GM19455 (cell line): Measurements from ENCODE around the gene ITGAX.
"Not testable (repeated sequence)": the region's sequence is repeated elsewhere in the genome, so short reads cannot be mapped to it uniquely, and the experiment has no call there.

Experiments
- ATAC-seq: cut with Tn5 transposase; IDR thresholded peaks from one replicate; pipeline ENCODE4 v1.9.1; 2021; ENCODE audit not compliant: unreplicated experiment

The ITGAX gene

DNA sequence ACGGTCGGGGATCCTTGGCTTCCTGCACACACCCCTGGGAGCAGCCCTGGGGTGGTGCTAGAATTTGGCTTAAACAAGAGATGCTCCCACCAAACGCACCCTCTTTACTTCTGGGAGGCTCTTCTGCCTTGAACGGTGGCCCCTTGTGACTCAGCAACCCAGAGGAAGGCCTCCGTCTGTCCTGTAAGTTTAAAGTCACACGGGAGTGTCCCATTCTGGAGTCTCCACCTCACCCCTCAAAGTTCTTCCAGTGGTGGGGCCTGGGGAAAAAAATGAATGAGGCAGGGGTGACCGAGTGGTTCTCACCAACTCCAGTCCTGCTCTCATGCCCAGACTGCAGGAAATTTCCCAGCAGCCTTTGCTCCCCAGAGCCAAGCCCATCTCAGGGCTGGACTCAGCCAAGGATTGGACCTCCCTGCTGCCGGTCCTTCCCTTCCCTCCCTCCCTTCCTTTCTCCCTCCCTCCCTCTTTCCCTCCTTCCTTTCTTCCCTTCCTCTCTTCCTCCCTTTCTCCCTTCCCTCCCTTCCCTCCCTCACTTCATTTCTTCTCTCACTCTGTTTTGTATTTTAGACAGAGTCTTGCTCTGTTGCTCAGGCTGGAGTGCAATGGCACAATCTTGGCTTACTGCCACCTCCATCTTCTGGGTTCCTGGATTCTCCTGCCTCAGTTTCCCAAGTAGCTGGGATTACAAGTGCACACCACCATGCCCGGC lies 49.5 kb downstream of the ITGAX start:
- ATAC-seq = no peak

DNA sequence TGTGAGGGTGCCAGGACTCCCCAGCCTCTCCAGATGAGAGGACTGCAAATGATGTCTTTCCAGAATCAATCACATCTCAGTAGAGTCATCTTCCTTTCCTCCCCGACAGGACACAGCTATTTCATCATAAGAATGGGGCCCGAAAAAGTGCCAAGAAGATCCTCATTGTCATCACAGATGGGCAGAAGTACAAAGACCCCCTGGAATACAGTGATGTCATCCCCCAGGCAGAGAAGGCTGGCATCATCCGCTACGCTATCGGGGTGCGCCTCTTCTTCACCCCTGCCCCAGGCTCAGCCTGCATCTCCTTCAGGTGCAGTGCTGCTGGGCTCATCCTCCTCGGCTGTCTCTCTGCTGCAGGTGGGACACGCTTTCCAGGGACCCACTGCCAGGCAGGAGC lies 52.4 kb downstream of the ITGAX start:
- ATAC-seq = no peak

DNA sequence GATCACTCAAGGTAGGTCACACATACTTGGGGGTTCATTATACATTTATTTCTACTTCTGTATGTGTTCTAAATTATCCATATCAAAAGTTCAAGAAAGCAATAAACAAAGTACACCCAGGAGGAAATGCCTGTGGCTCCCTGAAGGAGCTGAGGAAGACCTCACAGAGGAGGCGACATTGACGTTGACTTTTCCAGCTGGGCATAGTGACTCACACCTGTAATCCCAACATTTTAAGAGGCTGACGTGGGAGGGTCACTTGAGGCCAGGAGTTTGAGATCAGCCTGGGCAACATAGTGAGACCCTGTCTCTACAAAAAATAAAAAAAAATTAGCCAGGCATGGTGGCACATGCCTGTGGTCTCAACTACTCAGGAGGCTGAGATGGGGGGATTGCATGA lies 54.5 kb downstream of the ITGAX start:
- ATAC-seq = no peak

DNA sequence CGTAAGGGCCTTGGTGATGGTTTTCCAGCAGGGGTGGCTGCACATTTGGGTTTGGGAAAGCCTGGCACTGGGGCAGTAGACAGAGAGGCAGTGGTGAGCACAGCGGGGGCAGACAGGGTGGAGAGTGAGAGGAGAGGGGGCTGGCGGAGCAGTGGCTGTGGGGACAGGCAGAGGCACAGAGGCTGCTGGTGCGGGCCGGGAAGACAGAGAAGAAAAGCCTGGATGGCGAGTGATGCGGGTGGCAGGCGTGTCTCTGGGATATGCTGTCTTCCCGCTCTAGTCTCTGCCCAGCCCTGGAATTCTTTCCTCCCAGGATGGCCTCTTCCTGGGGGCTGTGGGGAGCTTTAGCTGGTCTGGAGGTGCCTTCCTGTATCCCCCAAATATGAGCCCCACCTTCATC lies 55.1 kb downstream of the ITGAX start:
- ATAC-seq = no peak

DNA sequence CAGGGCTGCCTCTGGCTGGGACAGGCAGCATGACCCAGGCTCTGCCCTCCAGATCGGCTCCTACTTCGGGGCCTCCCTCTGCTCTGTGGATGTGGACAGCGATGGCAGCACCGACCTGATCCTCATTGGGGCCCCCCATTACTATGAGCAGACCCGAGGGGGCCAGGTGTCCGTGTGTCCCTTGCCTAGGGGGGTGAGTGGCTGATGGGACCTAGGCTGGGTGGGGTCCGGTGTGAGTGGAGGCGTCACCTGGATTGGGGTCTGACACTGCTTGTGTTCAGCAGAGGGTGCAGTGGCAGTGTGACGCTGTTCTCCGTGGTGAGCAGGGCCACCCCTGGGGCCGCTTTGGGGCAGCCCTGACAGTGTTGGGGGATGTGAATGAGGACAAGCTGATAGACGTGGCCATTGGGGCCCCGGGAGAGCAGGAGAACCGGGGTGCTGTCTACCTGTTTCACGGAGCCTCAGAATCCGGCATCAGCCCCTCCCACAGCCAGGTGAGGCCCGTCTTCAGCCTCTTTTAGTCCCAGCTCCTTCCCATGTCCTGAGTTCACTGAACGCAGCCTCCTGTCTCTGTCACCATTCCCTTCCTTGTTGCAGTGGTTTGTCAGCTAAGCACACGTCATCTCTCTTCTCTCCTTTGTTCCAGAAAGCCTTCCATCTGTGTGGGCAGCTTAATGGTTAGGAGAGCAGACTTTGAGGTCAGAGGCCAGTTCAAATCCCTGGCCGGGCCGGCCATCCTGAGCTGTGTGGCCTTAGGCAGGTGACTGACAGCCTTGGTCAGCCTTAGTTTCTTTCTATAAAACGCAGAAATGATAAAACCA lies 56.3 kb downstream of the ITGAX start:
- no peak for ATAC-seq

GRCh38 chr16:31412750-31413149 lies 57.8 kb downstream of the ITGAX start:
- ATAC-seq = no peak

- no peak for ATAC-seq
Observed at GRCh38 chr16:31413381-31413780, 58.4 kb downstream of the ITGAX start.

- ATAC-seq = no peak
Observed at GRCh38 chr16:31413943-31414342, 59.0 kb downstream of the ITGAX start.

DNA sequence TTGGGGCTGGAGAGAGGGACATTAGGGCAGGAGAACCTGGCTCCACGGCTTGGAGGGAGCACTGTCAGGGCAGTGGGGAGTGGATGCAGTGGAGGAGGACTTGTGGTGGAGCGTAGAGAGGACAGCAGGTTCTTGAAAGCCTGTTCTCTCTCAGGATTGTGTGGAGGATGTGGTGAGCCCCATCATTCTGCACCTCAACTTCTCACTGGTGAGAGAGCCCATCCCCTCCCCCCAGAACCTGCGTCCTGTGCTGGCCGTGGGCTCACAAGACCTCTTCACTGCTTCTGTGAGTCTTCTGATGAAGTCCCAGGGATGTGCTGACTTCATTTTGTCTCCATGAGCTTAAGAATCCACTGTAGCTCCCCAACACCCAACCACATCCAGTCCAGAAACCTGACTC lies 59.7 kb downstream of the ITGAX start:
- ATAC-seq = no peak

DNA sequence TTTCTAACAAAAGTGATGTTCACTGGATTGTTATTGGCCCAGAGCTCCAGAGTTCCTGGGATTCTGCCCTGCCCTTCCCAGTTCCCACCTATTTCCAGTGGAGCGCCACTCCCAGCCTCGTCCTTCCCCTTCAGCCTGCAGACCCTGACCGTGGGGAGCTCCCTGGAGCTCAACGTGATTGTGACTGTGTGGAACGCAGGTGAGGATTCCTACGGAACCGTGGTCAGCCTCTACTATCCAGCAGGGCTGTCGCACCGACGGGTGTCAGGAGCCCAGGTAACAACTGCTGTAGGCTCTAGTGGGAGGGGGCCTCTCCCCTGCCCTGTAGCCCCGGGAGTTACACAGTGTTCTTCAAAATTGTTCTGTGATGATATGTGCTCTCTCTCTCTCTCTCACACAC lies 61.4 kb downstream of the ITGAX start:
- ATAC-seq = no peak

DNA sequence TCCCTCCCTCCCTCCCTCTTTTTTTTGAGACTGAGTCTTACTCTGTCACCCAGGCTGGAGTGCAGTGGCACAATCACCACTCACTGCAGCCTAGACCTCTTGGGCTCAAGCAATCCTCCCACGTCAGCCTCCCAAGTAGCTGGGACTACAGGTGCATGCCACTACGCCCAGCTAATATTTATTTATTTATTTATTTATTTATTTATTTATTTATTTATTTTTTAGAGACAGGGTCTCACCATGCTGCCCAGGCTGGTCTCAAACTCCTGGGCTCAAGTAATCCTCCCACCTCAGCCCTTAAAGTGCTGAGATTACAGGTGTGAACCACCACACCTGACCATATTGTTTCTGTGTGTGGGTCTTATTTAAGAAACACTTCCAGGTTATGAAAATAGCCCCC lies 62.1 kb downstream of the ITGAX start:
- ATAC-seq = not testable (repeated sequence)

DNA sequence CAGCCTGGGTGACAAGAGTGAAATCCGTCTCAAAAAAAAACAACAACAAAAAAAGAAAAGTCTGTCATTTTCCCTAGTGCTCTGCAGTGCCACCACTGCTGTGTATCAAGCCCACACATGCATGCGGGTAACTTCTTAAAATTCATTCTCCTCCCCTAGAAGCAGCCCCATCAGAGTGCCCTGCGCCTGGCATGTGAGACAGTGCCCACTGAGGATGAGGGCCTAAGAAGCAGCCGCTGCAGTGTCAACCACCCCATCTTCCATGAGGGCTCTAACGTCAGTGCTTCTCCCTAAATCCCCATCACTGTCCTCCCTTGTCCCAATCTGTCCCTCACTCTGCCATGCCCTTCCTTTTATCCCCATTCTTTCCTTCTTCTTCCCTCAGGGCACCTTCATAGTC lies 62.9 kb downstream of the ITGAX start:
- no peak for ATAC-seq

GRCh38 chr16:31420037-31420436 lies 65.1 kb downstream of the ITGAX start:
- ATAC-seq = no peak

DNA sequence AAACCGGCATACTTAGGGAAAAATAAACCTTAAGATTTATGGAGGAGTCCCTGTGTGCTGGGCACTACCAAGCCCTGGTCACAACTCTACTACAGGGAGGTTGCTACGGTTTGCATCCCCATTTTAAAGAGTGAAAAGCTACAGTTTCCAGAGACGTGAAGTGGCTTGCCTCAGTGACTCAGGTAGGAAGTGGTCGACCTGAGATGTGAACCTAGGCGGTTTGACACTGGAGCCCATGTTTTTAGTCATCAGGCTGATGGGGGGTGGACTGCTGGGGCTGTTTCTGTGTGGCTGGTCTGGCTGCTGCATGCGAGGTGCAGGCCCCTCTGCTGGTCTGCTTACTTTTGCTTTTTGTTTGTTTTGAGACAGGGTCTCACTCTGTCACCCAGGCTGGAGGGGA lies 66.6 kb downstream of the ITGAX start:
- ATAC-seq = no peak

DNA sequence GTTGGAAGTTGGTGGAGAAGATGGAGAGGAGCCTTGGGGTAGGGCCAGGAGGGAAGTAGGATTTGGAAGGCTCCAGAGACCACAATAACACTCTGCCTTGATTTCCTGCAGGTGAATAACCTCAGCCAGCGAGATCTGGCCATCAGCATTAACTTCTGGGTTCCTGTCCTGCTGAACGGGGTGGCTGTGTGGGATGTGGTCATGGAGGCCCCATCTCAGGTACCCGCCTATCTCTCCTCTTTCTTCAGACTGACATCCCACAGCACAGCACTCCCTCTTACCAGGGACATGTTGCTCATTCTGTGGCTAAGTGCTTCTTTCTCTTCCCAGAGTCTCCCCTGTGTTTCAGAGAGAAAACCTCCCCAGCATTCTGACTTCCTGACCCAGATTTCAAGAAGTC lies 68.3 kb downstream of the ITGAX start:
- no peak for ATAC-seq

GRCh38 chr16:31423801-31424200 lies 68.8 kb downstream of the ITGAX start:
- no peak for ATAC-seq

DNA sequence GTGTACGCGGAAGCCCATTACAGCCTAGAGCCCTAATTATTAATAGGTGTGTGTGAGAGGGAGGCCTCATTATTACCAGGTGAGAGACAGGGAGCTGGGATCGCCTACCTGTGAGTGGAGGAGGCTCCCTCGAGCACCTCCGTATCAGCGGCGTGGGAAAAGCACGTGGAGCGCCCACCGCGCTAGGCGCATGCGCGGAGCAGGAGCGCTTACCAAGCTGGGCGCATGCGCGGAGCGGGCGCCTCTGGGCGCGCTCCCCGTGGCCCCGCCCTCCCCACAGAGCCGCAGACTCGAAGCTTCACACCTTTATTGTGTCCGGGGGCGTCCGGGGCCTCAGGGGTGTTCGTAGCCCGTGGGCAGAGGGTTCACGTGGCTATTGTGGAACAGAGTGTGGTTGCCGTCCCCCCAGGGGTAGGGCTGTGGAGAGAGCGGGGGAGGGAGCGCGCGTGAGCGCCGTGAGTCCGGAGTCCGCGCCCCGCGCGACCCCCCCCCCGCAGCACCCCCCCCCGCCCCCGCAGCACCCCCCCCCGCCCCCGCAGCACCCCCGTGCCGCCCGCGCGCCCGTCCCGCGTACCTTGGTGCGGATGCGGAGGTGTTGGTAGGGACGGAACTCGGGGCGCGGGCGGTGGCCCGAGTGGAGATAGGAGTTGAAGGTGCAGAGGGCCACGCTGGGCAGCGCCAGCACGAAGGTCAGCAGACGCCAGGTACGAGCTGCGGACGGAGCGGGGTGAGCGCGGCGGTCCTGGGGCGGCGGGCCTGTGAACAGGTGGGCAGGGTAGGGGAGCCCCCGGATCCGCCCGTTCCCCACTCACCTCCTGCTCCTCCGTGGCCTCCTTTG lies 72.7 kb downstream of the ITGAX start:
- ATAC-seq = no peak

GRCh38 chr16:31428279-31428597 lies 73.3 kb downstream of the ITGAX start, which contains the start of gene COX6A2:
TSS of gene COX6A2 (minus strand) at chr16:31428360. CDS start at chr16:31428325, 35 bp downstream.
- ATAC-seq = no peak

- ATAC-seq = no peak
Observed at GRCh38 chr16:31428638-31429247, 73.8 kb downstream of the ITGAX start.

- ATAC-seq = no peak
Observed at GRCh38 chr16:31429314-31429713, 74.3 kb downstream of the ITGAX start.

- no peak for ATAC-seq
Observed at GRCh38 chr16:31429796-31430195, 74.8 kb downstream of the ITGAX start.
